H1 (cell line): ENCODE measurements around the gene ACAT2. TPM values are rescaled to one million over a fixed set of nuclear protein-coding genes. Genes with fewer than 3 reads are reported as not detected.

Source experiments
- CTCF ChIA-PET: fragments of 300-600 bp; sonication (Branson Sonifier 250); formaldehyde crosslinking; loops from one replicate; lab custom pipeline; 2021; ENCODE audit not compliant: partially characterized antibody; lab: Charles Lee
- POLR2A ChIA-PET: fragments of 300-600 bp; sonication (Branson Sonifier 250); formaldehyde crosslinking; loops from one replicate; lab custom pipeline; 2021; ENCODE audit warnings: inconsistent platforms; ENCODE audit not compliant: partially characterized antibody; lab: Charles Lee
- DNase-seq, 2 experiments: peaks; one replicate each; pipeline versions ENCODE4 v3.0.0 to v3.0.0-alpha.2; 2010 to 2022; ENCODE audit warnings: low spot score in 2 of 2, low read depth in 1 of 2, mixed read lengths in 1 of 2
- FAIRE-seq: peaks from 2 replicates; lab custom pipeline; 2011; peaks lifted over from hg19 to GRCh38; lab: Jason Lieb, UNC
- H2AFZ ChIP-seq: 2 replicates; pipeline ENCODE4 v1.8.1; 2012; ENCODE audit warnings: low read length, inconsistent platforms
- H2AK5ac ChIP-seq: 2 replicates; pipeline ENCODE4 v1.6.1; 2013; ENCODE audit warnings: low read depth, low read length
- H2BK120ac ChIP-seq: replicated peaks from 2 replicates; pipeline ENCODE3; 2013; ENCODE audit warnings: low read depth, low read length, inconsistent platforms
- H2BK12ac ChIP-seq: 2 replicates; pipeline ENCODE4 v1.6.1; 2013; ENCODE audit warnings: low read depth, low read length
- H2BK15ac ChIP-seq: 2 replicates; pipeline ENCODE4 v1.6.1; 2013; ENCODE audit warnings: low read length
- H2BK20ac ChIP-seq: 2 replicates; pipeline ENCODE4 v1.6.1; 2013; ENCODE audit warnings: low read length
- H2BK5ac ChIP-seq: 2 replicates; pipeline ENCODE4 v1.6.1; 2013; ENCODE audit warnings: low read depth, low read length
- H3K14ac ChIP-seq: 2 replicates; pipeline ENCODE4 v1.6.1; 2013; ENCODE audit warnings: inconsistent platforms; ENCODE audit not compliant: insufficient read length
- H3K18ac ChIP-seq: 2 replicates; pipeline ENCODE4 v1.6.1; 2013; ENCODE audit warnings: low read length; ENCODE audit errors: extremely low read depth
- H3K23ac ChIP-seq: 2 replicates; pipeline ENCODE4 v1.6.1; 2013; ENCODE audit warnings: inconsistent platforms; ENCODE audit not compliant: insufficient read length
- H3K23me2 ChIP-seq: 2 replicates; pipeline ENCODE4 v1.6.1; 2013; ENCODE audit warnings: low read depth, low read length
- H3K27ac ChIP-seq: 2 replicates; pipeline ENCODE4 v1.6.1; 2011; ENCODE audit warnings: low read depth, low read length, inconsistent platforms
- H3K27me3 ChIP-seq, 4 experiments: replicated peaks in 1 of 4; 1 replicate in 1 of 4; 2 replicates in 3 of 4; pipeline versions ENCODE4 v1.6.1 to v1.8.1; 2011 to 2013; ENCODE audit warnings: low read length in 3 of 4, mild to moderate bottlenecking in 3 of 4, inconsistent platforms in 2 of 4, mixed read lengths in 2 of 4, moderate library complexity in 1 of 4; ENCODE audit not compliant: control insufficient read depth in 3 of 4, insufficient read depth in 3 of 4; ENCODE audit errors: extremely low read depth in 1 of 4
- H3K36me3 ChIP-seq, 4 experiments: 2 replicates each; pipeline versions ENCODE4 v1.6.1 to v1.8.1; 2011 to 2013; ENCODE audit warnings: mild to moderate bottlenecking in 4 of 4, low read length in 3 of 4, moderate library complexity in 2 of 4, control low read depth in 1 of 4, inconsistent platforms in 1 of 4; ENCODE audit not compliant: insufficient read depth in 4 of 4, control insufficient read depth in 2 of 4
- H3K4ac ChIP-seq: replicated peaks from 2 replicates; pipeline ENCODE3; 2013; ENCODE audit warnings: low read length, low read depth, mixed read lengths, inconsistent platforms; ENCODE audit not compliant: insufficient read length
- H3K4me1 ChIP-seq, 4 experiments: replicated peaks in 1 of 4; 1 replicate in 1 of 4; 2 replicates in 3 of 4; pipeline versions ENCODE4 v1.6.1 to v1.8.1; 2011 to 2013; ENCODE audit warnings: low read length in 3 of 4, inconsistent platforms in 2 of 4, mixed read lengths in 1 of 4; ENCODE audit not compliant: insufficient read depth in 4 of 4, control insufficient read depth in 3 of 4
- H3K4me2 ChIP-seq, 2 experiments: 2 replicates each; pipeline versions ENCODE4 v1.6.1 to v1.8.1; 2011 to 2013; ENCODE audit warnings: low read depth in 2 of 2, low read length in 2 of 2, control low read depth in 1 of 2, inconsistent platforms in 1 of 2, mild to moderate bottlenecking in 1 of 2; ENCODE audit not compliant: insufficient read depth in 1 of 2
- H3K4me3 ChIP-seq, 4 experiments: fragments of 200-600, 300-600 bp in 1 of 4; sonication (generic), shearing (Covaris generic), sonication (Bioruptor Twin) in 1 of 4; 2 replicates each; pipeline versions ENCODE4 v1.5.1 to v1.8.1; 2011 to 2016; ENCODE audit warnings: low read length in 4 of 4, low read depth in 3 of 4, control low read depth in 2 of 4, inconsistent platforms in 2 of 4, mild to moderate bottlenecking in 2 of 4, mixed read lengths in 1 of 4, moderate library complexity in 1 of 4; ENCODE audit not compliant: insufficient read depth in 2 of 4; ENCODE audit errors: extremely low read depth in 1 of 4
- H3K56ac ChIP-seq: replicated peaks from 2 replicates; pipeline ENCODE3; 2013; ENCODE audit warnings: low read depth, mild to moderate bottlenecking, mixed read lengths, low read length, inconsistent platforms; ENCODE audit not compliant: insufficient read length
- H3K79me1 ChIP-seq: 2 replicates; pipeline ENCODE4 v1.6.1; 2013; ENCODE audit warnings: low read depth, low read length, control low read depth
- H3K79me2 ChIP-seq, 2 experiments: 2 replicates each; pipeline versions ENCODE4 v1.6.1 to v1.8.1; 2012 to 2013; ENCODE audit warnings: low read length in 2 of 2, mild to moderate bottlenecking in 2 of 2, inconsistent platforms in 1 of 2; ENCODE audit not compliant: insufficient read depth in 2 of 2, control insufficient read depth in 1 of 2
- H3K9ac ChIP-seq, 4 experiments: replicated peaks in 1 of 4; 1 replicate in 1 of 4; 2 replicates in 3 of 4; pipeline versions ENCODE4 v1.6.1 to v1.8.1; 2011 to 2013; ENCODE audit warnings: low read depth in 3 of 4, low read length in 3 of 4, control low read depth in 2 of 4, mild to moderate bottlenecking in 2 of 4, moderate library complexity in 2 of 4, inconsistent platforms in 1 of 4; ENCODE audit errors: extremely low read depth in 1 of 4
- H3K9me3 ChIP-seq, 2 experiments: 2 replicates each; pipeline versions ENCODE4 v1.6.1 to v1.8.1; 2012 to 2013; ENCODE audit warnings: mild to moderate bottlenecking in 2 of 2, moderate library complexity in 2 of 2, control low read depth in 1 of 2, inconsistent platforms in 1 of 2, low read depth in 1 of 2, low read length in 1 of 2, mixed read lengths in 1 of 2; ENCODE audit not compliant: insufficient read depth in 2 of 2
- H4K20me1 ChIP-seq, 2 experiments: replicated peaks in 1 of 2; 2 replicates each; pipeline versions ENCODE3 to v1.8.1; 2011 to 2013; ENCODE audit warnings: inconsistent platforms in 2 of 2, low read length in 2 of 2, mild to moderate bottlenecking in 1 of 2; ENCODE audit not compliant: insufficient read depth in 2 of 2, control insufficient read depth in 1 of 2
- H4K5ac ChIP-seq: 2 replicates; pipeline ENCODE4 v1.6.1; 2013; ENCODE audit warnings: low read length, low read depth, mixed read lengths, inconsistent platforms; ENCODE audit not compliant: insufficient read length
- H4K8ac ChIP-seq: 2 replicates; pipeline ENCODE4 v1.8.0; 2013; ENCODE audit warnings: mild to moderate bottlenecking, moderate library complexity, low read length, inconsistent platforms; ENCODE audit not compliant: insufficient read depth; ENCODE audit errors: extremely low read depth
- H4K91ac ChIP-seq: replicated peaks from 2 replicates; pipeline ENCODE3; 2013; ENCODE audit warnings: low read length, mixed read lengths, inconsistent platforms; ENCODE audit not compliant: insufficient read length
- ATF2 ChIP-seq: IDR thresholded peaks from 2 replicates; pipeline ENCODE4 v1.6.1; 2012; ENCODE audit warnings: low read length, inconsistent platforms
- CBX8 ChIP-seq: fragments of 300-800, 300-1000 bp; sonication (generic); IDR thresholded peaks from 2 replicates; pipeline ENCODE4 v1.7.1; 2016; ENCODE audit warnings: low read depth, low read length, borderline replicate concordance
- KDM4A ChIP-seq: IDR thresholded peaks from one replicate; pipeline ENCODE4 v1.7.1; 2012; ENCODE audit warnings: low read depth, mild to moderate bottlenecking, moderate library complexity, low read length, inconsistent platforms; ENCODE audit not compliant: severe bottlenecking
- NRF1 ChIP-seq: IDR thresholded peaks from 2 replicates; pipeline ENCODE4 v1.6.1; 2011; ENCODE audit warnings: mild to moderate bottlenecking, low read depth, low read length, improper control_type of control experiment
- RBBP5 ChIP-seq: IDR thresholded peaks from 2 replicates; pipeline ENCODE4 v1.7.1; 2012; ENCODE audit warnings: low read depth, mild to moderate bottlenecking, inconsistent platforms, low read length, moderate library complexity, borderline replicate concordance
- RFX5 ChIP-seq: IDR thresholded peaks from 2 replicates; pipeline ENCODE4 v1.6.1; 2011; ENCODE audit warnings: low read depth, low read length, improper control_type of control experiment, borderline replicate concordance
- SIX5 ChIP-seq: IDR thresholded peaks from 2 replicates; pipeline ENCODE4 v1.6.1; 2011; ENCODE audit warnings: mild to moderate bottlenecking, low read depth, low read length
- SP4 ChIP-seq: IDR thresholded peaks from 2 replicates; pipeline ENCODE4 v1.6.1; 2012; ENCODE audit warnings: low read length, inconsistent platforms
- ZNF274 ChIP-seq: IDR thresholded peaks from 2 replicates; pipeline ENCODE4 v1.7.0; 2012; ENCODE audit warnings: low read length, borderline replicate concordance; ENCODE audit errors: extremely low read depth
- WGBS, 2 experiments: shearing (Covaris generic) in 1 of 2; methylation state at CpG; one replicate each; pipeline versions ENCODE4 v1.1.6 to v1.1.7; 2013 to 2015; ENCODE audit warnings: low lambda C conversion rate in 2 of 2, mixed read lengths in 2 of 2, inconsistent platforms in 1 of 2, low coverage in 1 of 2, missing lambda C conversion rate in 1 of 2; ENCODE audit not compliant: insufficient replicate concordance in 2 of 2, insufficient coverage in 1 of 2, insufficient read length in 1 of 2; ENCODE audit errors: extremely low coverage in 1 of 2, missing lambda C conversion rate in 1 of 2; 5-methylcytosine and 5-hydroxymethylcytosine counted together
- polyA plus RNA-seq, 7 experiments: library from polyadenylated mRNA; depleted of rRNA in 3 of 7; stranded (reverse) in 5 of 7; unstranded in 2 of 7; fragments of >200 nt in 5 of 7; fragments of 200-250 nt in 2 of 7; gene quantifications; 1 replicate in 5 of 7; 2 replicates in 1 of 7; 4 replicates in 1 of 7; pipeline versions ENCODE4 v1.2.1 to v1.2.3, GENCODE V29; 2011 to 2013; ENCODE audit warnings: missing spikeins in 2 of 7, mixed read lengths in 2 of 7
- total RNA-seq: library from RNA; stranded (reverse); fragmentation: NEBNext Ultra II Directional; extraction: Animal tissue kit (Norgen Biotek cat#: 25700); gene quantifications from 2 replicates; pipeline ENCODE4 v1.2.1, GENCODE V29; 2021
- TF ChIP-seq, protein P1 (sequence below): IDR thresholded peaks from 2 replicates; pipeline ENCODE4 v1.6.1; 2011; ENCODE audit warnings: low read length, improper control_type of control experiment

Gene ACAT2
- total and polyA plus RNA-seq, 2 of the 8 experiments (the other 6 are each of a cell fraction or from before 2014, with no cell fraction given) = 61.6 to 166 TPM

DNA sequence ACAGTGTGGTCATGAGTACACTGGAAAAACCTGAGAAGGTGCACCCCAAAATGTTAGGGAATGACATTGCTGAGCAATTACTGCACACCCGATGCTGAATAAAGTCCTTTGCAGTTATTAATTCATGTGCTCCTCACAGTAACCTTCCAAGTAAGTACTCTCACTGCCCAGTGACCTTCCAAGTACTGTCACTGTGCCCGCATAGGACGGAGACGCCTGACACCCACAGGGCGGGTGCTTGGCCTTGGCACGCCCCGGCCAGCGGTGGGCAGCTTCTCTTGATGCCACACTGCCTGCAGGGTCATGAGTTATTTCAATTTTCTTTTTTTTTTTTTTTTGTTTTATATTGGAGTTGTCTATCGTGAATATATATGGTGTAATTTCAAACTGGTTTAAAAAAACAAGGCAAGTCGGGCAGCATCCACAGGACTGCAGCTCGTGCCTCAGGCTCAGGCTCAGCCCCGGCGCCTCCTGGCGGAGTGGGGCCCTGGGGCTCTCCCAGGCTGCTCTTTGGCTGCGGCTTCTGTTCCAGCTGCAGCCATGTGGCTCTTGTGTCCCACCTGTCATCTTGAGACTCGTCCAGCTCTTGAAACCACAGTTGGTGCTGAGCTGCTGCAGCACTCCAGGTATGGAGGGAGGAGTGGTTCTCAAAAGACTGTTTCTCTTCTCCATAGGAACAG lies 65.3 kb downstream of the ACAT2 start:
- H3K14ac ChIP-seq = no peak overlapping the region
- H3K79me1 ChIP-seq = no peaks in the 10 kb centered on the region
- H2BK5ac ChIP-seq = no peak overlapping the region; the same call in 1 of the 2 replicates
- H2BK12ac ChIP-seq = no peak overlapping the region
- CTCF ChIA-PET = interaction anchor here (0.7 kb wide), 1 partner anchor 11 kb away, joined by 3 read pairs; no protein-coding TSS in a partner anchor
- H3K9ac ChIP-seq = no peak overlapping the region
- POLR2A ChIA-PET = interaction anchor here (1.8 kb wide), 1 partner anchor 9 kb away, joined by 4 read pairs; no protein-coding TSS in a partner anchor
- no peak overlapping the region for H2BK15ac ChIP-seq
- H3K4me1 ChIP-seq = peaks cover 0 to 14% (median 6%) of the 10 kb centered on the region in 4 experiments; a peak in 5 of 7 replicates
- no peaks in the 10 kb centered on the region for H3K23me2 ChIP-seq
- H3K4me3 ChIP-seq = no peak overlapping the region
- H3K79me2 ChIP-seq = no peaks in the 10 kb centered on the region
- no peaks in the 10 kb centered on the region; a peak in 1 of 4 replicates for H3K9me3 ChIP-seq
- DNase-seq = no peak
- no peak overlapping the region for H3K18ac ChIP-seq
- no peaks in the 10 kb centered on the region for H3K36me3 ChIP-seq
- H3K56ac ChIP-seq = no peak overlapping the region
- no peaks in the 10 kb centered on the region; a peak in 1 of 7 replicates for H3K27me3 ChIP-seq
- no peak overlapping the region for H3K4me2 ChIP-seq
- no peak overlapping the region for H4K91ac ChIP-seq
- H3K4ac ChIP-seq = no peak overlapping the region
- no peak overlapping the region for H2AK5ac ChIP-seq
- H4K20me1 ChIP-seq = no peaks in the 10 kb centered on the region
- no peak overlapping the region for H2BK120ac ChIP-seq
- H3K27ac ChIP-seq = no peak overlapping the region
- no peak overlapping the region for H2AFZ ChIP-seq
- H4K8ac ChIP-seq = no peak overlapping the region
- no peak overlapping the region for H4K5ac ChIP-seq
- WGBS, 2 experiments = 90% methylated on average over 15 of the region's 16 CpGs; no CpG with 5 or more reads in 1 of the 2 experiments
- 0 out of 2 replicates have a peak overlapping the region, but pooled peaks have one; percentile 21 for H2BK20ac ChIP-seq
- H3K23ac ChIP-seq = no peak overlapping the region
- no peak for FAIRE-seq
- TF ChIP-seq ZNF274 (no peak), ATF2 (no peak), RFX5 (no peak), NRF1 (no peak), SIX5 (no peak), KDM4A (no peak), SP4 (no peak), CBX8 (no peak), RBBP5 (no peak)
- TF ChIP-seq, protein P1, sequence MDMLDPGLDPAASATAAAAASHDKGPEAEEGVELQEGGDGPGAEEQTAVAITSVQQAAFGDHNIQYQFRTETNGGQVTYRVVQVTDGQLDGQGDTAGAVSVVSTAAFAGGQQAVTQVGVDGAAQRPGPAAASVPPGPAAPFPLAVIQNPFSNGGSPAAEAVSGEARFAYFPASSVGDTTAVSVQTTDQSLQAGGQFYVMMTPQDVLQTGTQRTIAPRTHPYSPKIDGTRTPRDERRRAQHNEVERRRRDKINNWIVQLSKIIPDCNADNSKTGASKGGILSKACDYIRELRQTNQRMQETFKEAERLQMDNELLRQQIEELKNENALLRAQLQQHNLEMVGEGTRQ = no peak
